IMR-90 (cell line): ENCODE measurements around the gene MLLT10.
A peak's percentile ranks its signal among the peaks of the same experiment; 100 is the strongest.

Experiments used
- BHLHE40 ChIP-seq: fragments of 150-350 bp; IDR thresholded peaks from 2 replicates; pipeline ENCODE4 v1.6.1; 2016; ENCODE audit warnings: mild to moderate bottlenecking, low read depth, low read length
- CEBPB ChIP-seq: IDR thresholded peaks from 2 replicates; pipeline ENCODE4 v1.6.1; 2012; ENCODE audit warnings: low read depth, low read length, improper control_type of control experiment
- CHD1 ChIP-seq: IDR thresholded peaks from 2 replicates; pipeline ENCODE4 v1.6.1; 2012; ENCODE audit warnings: low read depth, low read length, improper control_type of control experiment
- CTCF ChIP-seq: conservative IDR thresholded peaks from 2 replicates; pipeline ENCODE4 v1.5.1; 2012; ENCODE audit warnings: mild to moderate bottlenecking, low read depth, low read length, improper control_type of control experiment
- FOS ChIP-seq: fragments of 150-350 bp; IDR thresholded peaks from 2 replicates; pipeline ENCODE4 v1.6.1; 2016; ENCODE audit warnings: low read depth, low read length
- MAFK ChIP-seq: IDR thresholded peaks from 2 replicates; pipeline ENCODE4 v1.6.1; 2012; ENCODE audit warnings: low read depth, low read length, improper control_type of control experiment
- MAZ ChIP-seq: IDR thresholded peaks from 2 replicates; pipeline ENCODE4 v1.6.1; 2012; ENCODE audit warnings: low read depth, mild to moderate bottlenecking, low read length, improper control_type of control experiment, moderate library complexity, borderline replicate concordance
- NFE2L2 ChIP-seq: fragments of 150-350 bp; IDR thresholded peaks from 2 replicates; pipeline ENCODE4 v1.6.1; 2016; ENCODE audit warnings: low read depth, mild to moderate bottlenecking, low read length
- POLR2A ChIP-seq: IDR thresholded peaks from 2 replicates; pipeline ENCODE4 v1.6.1; 2012; ENCODE audit warnings: mild to moderate bottlenecking, low read depth, low read length
- RAD21 ChIP-seq: IDR thresholded peaks from 2 replicates; pipeline ENCODE4 v1.6.1; 2012; ENCODE audit warnings: low read length, improper control_type of control experiment
- RFX5 ChIP-seq: IDR thresholded peaks from 2 replicates; pipeline ENCODE4 v1.8.0; 2012; ENCODE audit warnings: low read depth, mild to moderate bottlenecking, low read length, moderate library complexity
- SMC3 ChIP-seq: fragments of 150-350 bp; IDR thresholded peaks from 2 replicates; pipeline ENCODE4 v1.6.1; 2016; ENCODE audit warnings: low read depth, mild to moderate bottlenecking, antibody characterized with exemption, low read length, moderate library complexity
- USF2 ChIP-seq: fragments of 150-350 bp; IDR thresholded peaks from 2 replicates; pipeline ENCODE4 v1.6.1; 2017; ENCODE audit warnings: mild to moderate bottlenecking, antibody characterized with exemption, low read length, low read depth

GRCh38 chr10:21488957-21489446 lies 45.0 kb upstream of the MLLT10 start:
- TF ChIP-seq USF2 (no peak), CTCF (no peak), MAZ (no peak), FOS (no peak), MAFK (peak; percentile 47), POLR2A (no peak), BHLHE40 (no peak), RAD21 (no peak), RFX5 (no peak), CEBPB (no peak), SMC3 (no peak), CHD1 (no peak), NFE2L2 (no peak)
